Measurements from ENCODE around the gene ANKS4B.
"Not testable (repeated sequence)": the region's sequence is repeated elsewhere in the genome, so short reads cannot be mapped to it uniquely, and the experiment has no call there.

Gene ANKS4B

GRCh38 chr16:21283521-21284289 is 50.2 kb downstream of the ANKS4B start:
- H3K27ac ChIP-seq, result no peak overlapping the region

GRCh38 chr16:21284414-21284813 is 50.9 kb downstream of the ANKS4B start:
- TF ChIP-seq ZFX (IDR thresholded peaks at IDR 0.05; ENCODE audit: borderline replicate concordance), result no peak
- TF ChIP-seq CTCF (IDR thresholded peaks at IDR 0.05), result no peak
- H3K27ac ChIP-seq, result no peak overlapping the region

More at GRCh38 chr16:21283521-21284289, 50.2 kb downstream of the ANKS4B start:
- TF ChIP-seq CTCF (IDR thresholded peaks at IDR 0.05) (peak; percentile 66), ZFX (IDR thresholded peaks at IDR 0.05; ENCODE audit: borderline replicate concordance) (no peak)

- H3K27ac ChIP-seq, result no peak overlapping the region
- TF ChIP-seq ZFX (IDR thresholded peaks at IDR 0.05; ENCODE audit: borderline replicate concordance) (no peak), CTCF (IDR thresholded peaks at IDR 0.05) (no peak)
Measured at GRCh38 chr16:21285314-21285713, 51.8 kb downstream of the ANKS4B start.

GRCh38 chr16:21289789-21290188 is 56.3 kb downstream of the ANKS4B start:
- not testable (repeated sequence) for H3K27ac ChIP-seq

- peak overlapping the region; percentile 79 for H3K27ac ChIP-seq
Measured at GRCh38 chr16:21300309-21301167, 67.0 kb downstream of the ANKS4B start.

GRCh38 chr16:21301168-21301894 is 67.8 kb downstream of the ANKS4B start:
- peak overlapping the region; percentile 79 for H3K27ac ChIP-seq

More at GRCh38 chr16:21300309-21301167, 67.0 kb downstream of the ANKS4B start:
- TF ChIP-seq CTCF (IDR thresholded peaks at IDR 0.05) (peak; percentile 97), ZFX (IDR thresholded peaks at IDR 0.05; ENCODE audit: borderline replicate concordance) (no peak)

More at GRCh38 chr16:21301168-21301894, 67.8 kb downstream of the ANKS4B start:
- TF ChIP-seq CTCF (IDR thresholded peaks at IDR 0.05) (peak; percentile 60), ZFX (IDR thresholded peaks at IDR 0.05; ENCODE audit: borderline replicate concordance) (no peak)
